Thyroid gland (tissue), 4 donors: ENCODE results near the gene TSPAN32. TPM values are rescaled to one million over a fixed set of nuclear protein-coding genes. Genes with fewer than 3 reads are reported as not detected.

Source experiments
- DNase-seq, 2 donors: peaks; one replicate each; pipeline ENCODE4 v3.0.0-alpha.2; 2019
- H3K27ac ChIP-seq, 3 donors: fragments of 200-600 bp; sonication (generic); 1 replicate in 2 of 3; 2 replicates in 1 of 3; pipeline ENCODE4 v1.5.1; 2016 to 2019; ENCODE audit warnings: mild to moderate bottlenecking in 1 of 3, moderate library complexity in 1 of 3
- H3K27me3 ChIP-seq: fragments of 200-600 bp; sonication (generic); one replicate; pipeline ENCODE4 v1.5.1; 2019
- H3K36me3 ChIP-seq, 2 donors: fragments of 200-600 bp; sonication (generic); one replicate each; pipeline ENCODE4 v1.5.1; 2016 to 2019
- H3K4me1 ChIP-seq, 2 donors: fragments of 200-600 bp; sonication (generic); one replicate each; pipeline ENCODE4 v1.5.1; 2017 to 2019
- H3K4me3 ChIP-seq, 3 donors: fragments of 200-600 bp; sonication (generic); replicated peaks in 1 of 3; 1 replicate in 2 of 3; 2 replicates in 1 of 3; pipeline ENCODE4 v1.5.1; 2016; ENCODE audit warnings: mild to moderate bottlenecking in 1 of 3
- H3K9me3 ChIP-seq: fragments of 200-600 bp; sonication (generic); one replicate; pipeline ENCODE4 v1.5.1; 2017
- POLR2A ChIP-seq, 2 donors: fragments of 450-650 bp; IDR thresholded peaks; one replicate each; pipeline ENCODE4 v1.6.1; 2017; ENCODE audit warnings: antibody characterized with exemption in 2 of 2, mild to moderate bottlenecking in 2 of 2, moderate library complexity in 1 of 2
- WGBS, 2 donors: methylation state at CpG; one replicate each; pipeline ENCODE4 v1.1.5; 2017; 5-methylcytosine and 5-hydroxymethylcytosine counted together
- intact Hi-C: fragments of 100-400 bp; cut with DNase I; formaldehyde crosslinking; loops from one replicate; pipeline ENCODE4 v1.15.1; 2023
- total RNA-seq, 4 donors: library from RNA; depleted of rRNA; stranded (reverse); fragments of >200 nt; gene quantifications; one replicate each; pipeline ENCODE4 v1.2.3, GENCODE V29; 2016
- TF ChIP-seq, protein P1 (sequence below), 6 experiments: fragments of 200-600 bp in 3 of 6; fragments of 450-650 bp in 3 of 6; sonication (generic) in 3 of 6; IDR thresholded peaks; one replicate each; pipeline ENCODE4 v1.5.1; 2016 to 2019; ENCODE audit warnings: antibody characterized with exemption in 6 of 6, mild to moderate bottlenecking in 2 of 6, inconsistent platforms in 1 of 6, moderate library complexity in 1 of 6

Gene TSPAN32
- total RNA-seq, 4 donors from 2014 or later: 0.33 to 0.45 TPM; not detected in 2

DNA sequence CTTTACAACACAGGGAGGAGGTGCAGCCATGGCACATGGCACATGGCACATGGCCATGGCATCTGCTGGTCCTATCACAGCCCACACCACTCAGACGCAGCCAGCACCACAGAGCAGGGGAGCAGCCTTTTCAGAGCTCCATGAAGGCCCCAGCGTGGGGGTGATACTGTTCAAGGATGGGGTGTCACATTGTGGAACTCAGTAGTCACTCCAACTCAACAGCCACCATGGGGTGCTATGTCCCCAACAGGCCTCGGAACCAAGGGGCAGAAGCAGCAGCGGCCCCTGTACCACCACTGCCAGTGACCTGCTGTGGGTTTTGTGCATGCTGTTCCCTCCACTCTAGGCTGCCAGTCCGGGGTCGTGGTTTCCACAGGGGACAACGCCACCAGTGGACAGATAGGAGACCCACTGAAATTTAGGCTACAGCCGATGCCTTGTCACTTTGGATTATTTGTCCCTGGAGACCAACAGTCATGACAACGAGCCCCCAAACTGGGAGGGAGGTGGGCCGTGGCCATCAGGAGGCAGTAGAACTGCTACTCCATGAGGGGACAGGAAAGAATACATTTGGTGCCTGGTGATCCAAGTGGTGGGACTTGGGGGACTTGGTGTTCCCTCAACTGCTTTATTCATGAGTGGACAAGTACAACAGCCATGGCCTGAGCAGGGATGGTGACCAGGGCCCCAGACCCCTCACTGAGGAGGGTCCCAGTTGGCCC lies 44.9 kb downstream of the TSPAN32 start:
- Histone ChIP-seq H3K4me1 (no peaks in the 10 kb centered on the region), H3K9me3 (no peaks in the 10 kb centered on the region), H3K27ac (no peak overlapping the region), H3K36me3 (no peaks in the 10 kb centered on the region), H3K4me3 (no peak overlapping the region), H3K27me3 (no peaks in the 10 kb centered on the region)
- DNase-seq: no peak
- WGBS, 2 donors: 86% methylated on average over 7 to 9 of the region's 10 CpGs
- intact Hi-C loops: no loop called here
- TF ChIP-seq, protein P1, sequence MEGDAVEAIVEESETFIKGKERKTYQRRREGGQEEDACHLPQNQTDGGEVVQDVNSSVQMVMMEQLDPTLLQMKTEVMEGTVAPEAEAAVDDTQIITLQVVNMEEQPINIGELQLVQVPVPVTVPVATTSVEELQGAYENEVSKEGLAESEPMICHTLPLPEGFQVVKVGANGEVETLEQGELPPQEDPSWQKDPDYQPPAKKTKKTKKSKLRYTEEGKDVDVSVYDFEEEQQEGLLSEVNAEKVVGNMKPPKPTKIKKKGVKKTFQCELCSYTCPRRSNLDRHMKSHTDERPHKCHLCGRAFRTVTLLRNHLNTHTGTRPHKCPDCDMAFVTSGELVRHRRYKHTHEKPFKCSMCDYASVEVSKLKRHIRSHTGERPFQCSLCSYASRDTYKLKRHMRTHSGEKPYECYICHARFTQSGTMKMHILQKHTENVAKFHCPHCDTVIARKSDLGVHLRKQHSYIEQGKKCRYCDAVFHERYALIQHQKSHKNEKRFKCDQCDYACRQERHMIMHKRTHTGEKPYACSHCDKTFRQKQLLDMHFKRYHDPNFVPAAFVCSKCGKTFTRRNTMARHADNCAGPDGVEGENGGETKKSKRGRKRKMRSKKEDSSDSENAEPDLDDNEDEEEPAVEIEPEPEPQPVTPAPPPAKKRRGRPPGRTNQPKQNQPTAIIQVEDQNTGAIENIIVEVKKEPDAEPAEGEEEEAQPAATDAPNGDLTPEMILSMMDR (IDR thresholded peaks at IDR 0.05): no peak
- no peak for TF ChIP-seq POLR2A (IDR thresholded peaks at IDR 0.05)

DNA sequence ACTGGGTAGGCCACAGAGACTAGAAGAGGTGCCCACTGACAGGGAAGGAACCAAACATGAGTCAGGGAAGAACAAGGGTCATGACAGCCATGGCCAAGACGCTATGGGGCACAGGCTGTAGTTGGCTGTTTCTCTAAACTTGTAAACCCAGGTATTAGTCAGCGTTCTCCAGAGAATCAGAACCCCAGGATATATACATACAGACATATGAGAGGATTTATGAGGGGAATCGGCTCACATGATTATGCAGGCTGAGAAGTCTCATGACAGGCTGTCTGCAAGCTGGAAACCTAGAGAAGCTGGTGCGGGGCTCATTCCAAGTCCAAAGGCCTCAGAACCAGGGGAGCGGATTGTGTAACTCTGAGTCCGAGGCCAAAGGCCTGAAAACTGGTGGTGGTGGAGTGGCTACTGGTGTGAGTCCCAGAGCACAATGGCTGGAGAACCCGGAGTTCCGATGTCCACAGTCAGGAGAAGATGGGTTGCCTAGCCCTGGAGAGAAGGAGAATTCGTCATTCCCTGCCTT lies 45.6 kb downstream of the TSPAN32 start:
- no peak for DNase-seq
- Histone ChIP-seq H3K36me3 (no peaks in the 10 kb centered on the region), H3K27me3 (no peaks in the 10 kb centered on the region), H3K4me3 (no peak overlapping the region), H3K4me1 (no peaks in the 10 kb centered on the region), H3K27ac (no peak overlapping the region), H3K9me3 (no peaks in the 10 kb centered on the region)
- 82 to 83% methylated on average over 9 of the region's 9 CpGs for WGBS, 2 donors
- TF ChIP-seq, protein P1 (IDR thresholded peaks at IDR 0.05): no peak
- no peak for TF ChIP-seq POLR2A (IDR thresholded peaks at IDR 0.05)
- intact Hi-C loops: no loop called here

DNA sequence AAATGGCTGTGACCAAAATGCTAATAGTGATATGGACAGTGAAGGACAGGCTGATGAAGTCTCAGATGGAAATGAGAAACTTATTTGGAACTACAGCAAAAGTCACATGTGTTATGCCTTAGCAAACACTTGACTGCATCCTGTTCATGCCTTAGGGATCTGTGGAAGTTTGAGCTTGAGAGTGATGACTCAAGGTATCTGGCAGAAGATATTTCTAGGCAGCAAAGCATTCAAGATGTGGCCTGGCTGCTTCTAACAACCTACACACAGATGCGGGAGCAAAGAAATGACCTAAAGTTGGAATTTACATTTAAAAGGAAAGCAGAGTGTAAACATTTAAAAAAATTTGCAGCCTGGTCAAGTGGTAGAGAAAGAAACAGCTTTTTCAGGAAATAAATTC lies 47.2 kb downstream of the TSPAN32 start:
- Histone ChIP-seq H3K36me3 (no peaks in the 10 kb centered on the region), H3K27me3 (no peaks in the 10 kb centered on the region), H3K4me3 (no peak overlapping the region), H3K27ac (no peak overlapping the region), H3K4me1 (no peaks in the 10 kb centered on the region), H3K9me3 (no peaks in the 10 kb centered on the region)
- intact Hi-C loops: no loop called here
- 90 to 98% methylated on average over 1 of the region's 1 CpG for WGBS, 2 donors
- TF ChIP-seq, protein P1 (IDR thresholded peaks at IDR 0.05): no peak
- no peak for TF ChIP-seq POLR2A (IDR thresholded peaks at IDR 0.05)
- no peak for DNase-seq

DNA sequence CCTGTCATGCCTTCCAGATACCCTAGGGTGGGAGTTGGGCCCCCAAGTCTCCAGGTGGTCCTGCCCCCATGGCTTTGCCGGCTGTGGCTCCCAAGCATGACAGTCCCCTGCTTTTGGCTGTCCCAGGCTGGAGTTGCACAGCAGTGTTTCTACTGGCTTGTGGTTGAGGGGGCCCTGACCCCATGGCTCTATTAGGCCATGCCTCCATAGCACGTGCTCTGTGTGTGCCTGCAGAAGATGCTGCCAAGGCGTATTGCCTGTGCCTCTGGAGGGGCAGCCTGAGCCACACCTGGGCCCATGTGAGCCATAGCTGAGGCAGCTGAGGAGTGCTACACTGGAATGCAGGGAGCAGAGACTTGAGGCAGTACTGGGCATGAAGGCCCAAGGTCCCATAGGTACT lies 49.9 kb downstream of the TSPAN32 start:
- H3K9me3 ChIP-seq: no peaks in the 10 kb centered on the region
- WGBS, 2 donors: 80 to 95% methylated on average over 2 to 3 of the region's 3 CpGs
- H3K4me1 ChIP-seq: no peaks in the 10 kb centered on the region
- no peak overlapping the region for H3K4me3 ChIP-seq
- TF ChIP-seq, protein P1 (IDR thresholded peaks at IDR 0.05): no peak
- TF ChIP-seq POLR2A (IDR thresholded peaks at IDR 0.05): no peak
- intact Hi-C loops: no loop called here
- H3K36me3 ChIP-seq: no peaks in the 10 kb centered on the region
- H3K27me3 ChIP-seq: no peaks in the 10 kb centered on the region
- no peak overlapping the region for H3K27ac ChIP-seq
- DNase-seq: no peak

DNA sequence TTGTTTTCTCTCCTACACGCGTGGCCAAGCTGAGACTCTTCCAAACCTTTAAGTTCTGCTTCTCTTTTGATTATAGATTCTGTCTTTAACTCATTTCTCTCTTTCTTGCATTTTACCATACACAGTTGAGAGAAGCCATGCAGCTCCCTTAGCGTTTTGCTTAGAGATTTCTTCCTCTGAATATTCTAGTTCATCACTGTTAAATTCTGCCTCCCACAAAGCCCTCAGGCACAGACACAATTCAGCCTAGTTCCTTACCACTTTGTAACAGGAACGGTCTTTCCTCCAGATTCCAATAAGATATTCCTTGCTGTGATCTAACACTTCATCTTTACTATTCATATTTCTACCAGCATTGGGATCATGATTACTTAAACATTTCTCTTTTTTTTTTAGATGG lies 50.6 kb downstream of the TSPAN32 start:
- intact Hi-C loops: no loop called here
- 86 to 88% methylated on average over 4 of the region's 4 CpGs for WGBS, 2 donors

More for the DNA sequence above, 50.6 kb downstream of the TSPAN32 start:
- H3K27ac ChIP-seq: no peak overlapping the region
- no peaks in the 10 kb centered on the region for H3K9me3 ChIP-seq
- H3K27me3 ChIP-seq: no peaks in the 10 kb centered on the region
- no peak for TF ChIP-seq POLR2A (IDR thresholded peaks at IDR 0.05)
- TF ChIP-seq, protein P1 (IDR thresholded peaks at IDR 0.05): no peak
- H3K36me3 ChIP-seq: no peaks in the 10 kb centered on the region
- DNase-seq: no peak
- no peaks in the 10 kb centered on the region for H3K4me1 ChIP-seq
- no peak overlapping the region for H3K4me3 ChIP-seq
